SK-N-SH (cell line): Measurements from ENCODE around the gene SMIM21. TPM values are rescaled to one million over a fixed set of nuclear protein-coding genes. Genes with fewer than 3 reads are reported as not detected.

Experiments used
- CTCF ChIA-PET: fragments of 300-600, 350-600 bp; formaldehyde crosslinking; extraction: SDS; loops from one replicate; lab custom pipeline; 2021; lab: Yijun Ruan, JAX
- POLR2A ChIA-PET: fragments of 350-600 bp; sonication (Branson Sonifier 250); formaldehyde crosslinking; extraction: SDS; loops from one replicate; lab custom pipeline; 2020; ENCODE audit warnings: antibody characterized with exemption, inconsistent platforms; lab: Yijun Ruan, JAX
- DNase-seq: peaks from one replicate; pipeline ENCODE4 v3.0.0; 2012
- H2AFZ ChIP-seq: fragments of 200-600 bp; sonication (generic); 2 replicates; pipeline ENCODE4 v1.8.1; 2016; ENCODE audit warnings: antibody characterized with exemption, mild to moderate bottlenecking, low read depth
- H3F3A ChIP-seq: fragments of 200-600 bp; sonication (generic); replicated peaks from 2 replicates; pipeline ENCODE3; 2016; ENCODE audit warnings: antibody characterized with exemption, mild to moderate bottlenecking; ENCODE audit not compliant: insufficient read depth
- H3K27ac ChIP-seq, 2 experiments: fragments of 200-500 bp in 1 of 2; fragments of 200-600 bp in 1 of 2; sonication (Bioruptor generic) in 1 of 2; sonication (generic), shearing (Covaris generic) in 1 of 2; 2 replicates each; pipeline versions ENCODE4 v1.5.1 to v1.6.1; 2014 to 2016; ENCODE audit warnings: low read depth in 2 of 2, inconsistent platforms in 1 of 2, low read length in 1 of 2, mild to moderate bottlenecking in 1 of 2, mixed read lengths in 1 of 2
- H3K27me3 ChIP-seq: fragments of 200-600 bp; sonication (generic), shearing (Covaris generic); 2 replicates; pipeline ENCODE4 v1.6.1; 2016; ENCODE audit warnings: mixed run types; ENCODE audit not compliant: insufficient read depth
- H3K36me3 ChIP-seq, 2 experiments: fragments of 200-500 bp in 1 of 2; fragments of 200-600 bp in 1 of 2; sonication (Bioruptor generic) in 1 of 2; sonication (generic) in 1 of 2; replicated peaks in 1 of 2; 2 replicates each; pipeline versions ENCODE3 to v1.5.1; 2014 to 2016; ENCODE audit warnings: low read length in 1 of 2, mild to moderate bottlenecking in 1 of 2; ENCODE audit not compliant: insufficient read depth in 2 of 2, control insufficient read depth in 1 of 2
- H3K4me1 ChIP-seq, 2 experiments: fragments of 200-500 bp in 1 of 2; fragments of 200-600 bp in 1 of 2; sonication (Bioruptor generic) in 1 of 2; sonication (generic), shearing (Covaris generic) in 1 of 2; 2 replicates each; pipeline versions ENCODE4 v1.5.1 to v1.6.1; 2014 to 2016; ENCODE audit warnings: low read depth in 1 of 2, low read length in 1 of 2, mixed run types in 1 of 2; ENCODE audit not compliant: insufficient read depth in 2 of 2, control insufficient read depth in 1 of 2
- H3K4me2 ChIP-seq: fragments of 200-600 bp; sonication (generic), shearing (Covaris generic); 2 replicates; pipeline ENCODE4 v1.6.1; 2017; ENCODE audit warnings: mixed run types
- H3K4me3 ChIP-seq, 2 experiments: fragments of 200-500 bp in 1 of 2; fragments of 200-600 bp in 1 of 2; sonication (Bioruptor generic) in 1 of 2; sonication (generic), shearing (Covaris generic) in 1 of 2; 2 replicates each; pipeline versions ENCODE4 v1.5.1 to v1.8.1; 2014 to 2016; ENCODE audit warnings: low read depth in 2 of 2, inconsistent platforms in 1 of 2, low read length in 1 of 2, mild to moderate bottlenecking in 1 of 2, mixed read lengths in 1 of 2, moderate library complexity in 1 of 2
- H3K79me2 ChIP-seq: fragments of 200-600 bp; sonication (generic); 2 replicates; pipeline ENCODE4 v1.8.1; 2017; ENCODE audit warnings: mild to moderate bottlenecking; ENCODE audit not compliant: insufficient read depth
- H3K9ac ChIP-seq: fragments of 200-600 bp; sonication (generic); 2 replicates; pipeline ENCODE4 v1.6.1; 2017; ENCODE audit warnings: mixed run types
- H3K9me2 ChIP-seq: fragments of 200-600 bp; sonication (generic); 2 replicates; pipeline ENCODE4 v1.6.1; 2017; ENCODE audit warnings: mixed run types
- H3K9me3 ChIP-seq: fragments of 200-600 bp; sonication (generic); 2 replicates; pipeline ENCODE4 v1.6.1; 2017; ENCODE audit warnings: mixed run types, mild to moderate bottlenecking, moderate library complexity
- H4K20me1 ChIP-seq: fragments of 200-600 bp; sonication (generic); 2 replicates; pipeline ENCODE4 v1.6.1; 2017; ENCODE audit warnings: mild to moderate bottlenecking, mixed run types; ENCODE audit not compliant: insufficient read depth
- CHD2 ChIP-seq: fragments of 150-350 bp; IDR thresholded peaks from 2 replicates; pipeline ENCODE4 v1.6.1; 2018; ENCODE audit warnings: low read length; ENCODE audit not compliant: partially characterized antibody
- CTCF ChIP-seq: fragments of 200-600 bp; sonication (generic); IDR thresholded peaks from 2 replicates; pipeline ENCODE4 v1.6.1; 2017; ENCODE audit warnings: antibody characterized with exemption, mild to moderate bottlenecking, moderate library complexity
- MAX ChIP-seq: IDR thresholded peaks from 2 replicates; pipeline ENCODE4 v1.4.0; 2012; ENCODE audit warnings: low read depth
- MEF2A ChIP-seq: IDR thresholded peaks from 2 replicates; pipeline ENCODE4 v1.4.0; 2012; ENCODE audit warnings: low read depth, borderline replicate concordance
- MXI1 ChIP-seq: IDR thresholded peaks from 2 replicates; pipeline ENCODE4 v1.6.1; 2012; ENCODE audit warnings: mild to moderate bottlenecking, low read depth, low read length, improper control_type of control experiment
- NRF1 ChIP-seq: IDR thresholded peaks from 2 replicates; pipeline ENCODE4 v1.6.1; 2012; ENCODE audit warnings: low read depth, mild to moderate bottlenecking, low read length
- POLR2AphosphoS5 ChIP-seq: IDR thresholded peaks from 2 replicates; pipeline ENCODE4 v1.6.1; 2012; ENCODE audit warnings: low read depth, low read length
- RAD21 ChIP-seq: IDR thresholded peaks from 2 replicates; pipeline ENCODE4 v1.6.1; 2012; ENCODE audit warnings: mild to moderate bottlenecking, low read length
- RCOR1 ChIP-seq: fragments of 150-350 bp; IDR thresholded peaks from 2 replicates; pipeline ENCODE4 v1.6.1; 2017; ENCODE audit warnings: antibody characterized with exemption, low read length
- SIN3A ChIP-seq: IDR thresholded peaks from 2 replicates; pipeline ENCODE4 v1.6.1; 2012; ENCODE audit warnings: low read depth, mild to moderate bottlenecking, low read length, moderate library complexity, borderline replicate concordance
- SMC3 ChIP-seq: IDR thresholded peaks from 2 replicates; pipeline ENCODE4 v1.6.1; 2012; ENCODE audit warnings: low read depth, low read length, improper control_type of control experiment
- TAF1 ChIP-seq: IDR thresholded peaks from 2 replicates; pipeline ENCODE4 v1.6.1; 2012; ENCODE audit warnings: low read depth, mild to moderate bottlenecking, low read length, moderate library complexity, borderline replicate concordance
- TCF12 ChIP-seq: IDR thresholded peaks from 2 replicates; pipeline ENCODE4 v1.4.0; 2012
- WGBS: methylation state at CpG from one replicate; pipeline ENCODE4 v1.1.6; 2017; ENCODE audit warnings: low lambda C conversion rate; 5-methylcytosine and 5-hydroxymethylcytosine counted together
- polyA plus RNA-seq, 3 experiments: library from polyadenylated mRNA; depleted of rRNA; stranded (reverse); fragments of >200 nt; gene quantifications; 2 replicates each; pipeline ENCODE4 v1.2.3, GENCODE V29; 2012
- TF ChIP-seq, protein P1 (sequence below): IDR thresholded peaks from 2 replicates; pipeline ENCODE4 v1.6.1; 2012; ENCODE audit warnings: mild to moderate bottlenecking, low read depth, low read length, moderate library complexity
- TF ChIP-seq, protein P2 (sequence below): fragments of 150-350 bp; IDR thresholded peaks from 2 replicates; pipeline ENCODE4 v1.6.1; 2017; ENCODE audit warnings: antibody characterized with exemption, low read length, low read depth, borderline replicate concordance
- TF ChIP-seq, protein P3 (sequence below): IDR thresholded peaks from 2 replicates; pipeline ENCODE4 v1.4.0; 2012; ENCODE audit warnings: low read depth, borderline replicate concordance
- TF ChIP-seq, protein P4 (sequence below): fragments of 150-350 bp; IDR thresholded peaks from 2 replicates; pipeline ENCODE4 v1.6.1; 2016; ENCODE audit warnings: mild to moderate bottlenecking, low read depth, low read length

SMIM21 gene
- polyA plus RNA-seq, 1 of the 3 experiments (the other 2 are of a cell fraction): not detected

GRCh38 chr18:75464356-75464755, 36.9 kb upstream of the SMIM21 start:
- Histone ChIP-seq H3K9ac (no peak overlapping the region), H3K4me1 (no peaks in the 10 kb centered on the region), H3K27me3 (no peaks in the 10 kb centered on the region), H3K4me3 (no peak overlapping the region), H3K4me2 (no peak overlapping the region), H3F3A (no peaks in the 10 kb centered on the region), H3K9me3 (no peaks in the 10 kb centered on the region), H2AFZ (no peak overlapping the region), H3K36me3 (no peaks in the 10 kb centered on the region), H4K20me1 (no peaks in the 10 kb centered on the region), H3K27ac (no peak overlapping the region), H3K79me2 (no peaks in the 10 kb centered on the region), H3K9me2 (no peaks in the 10 kb centered on the region)
- no peak for DNase-seq
- POLR2A ChIA-PET: no interaction called here
- CTCF ChIA-PET: interaction anchor here (1.3 kb wide), 1 partner anchor 15 kb away, joined by 4 read pairs; no protein-coding TSS in a partner anchor
- WGBS: 58% methylated on average over 7 of the region's 13 CpGs
- no peak for TF ChIP-seq NRF1
- TF ChIP-seq, protein P1, sequence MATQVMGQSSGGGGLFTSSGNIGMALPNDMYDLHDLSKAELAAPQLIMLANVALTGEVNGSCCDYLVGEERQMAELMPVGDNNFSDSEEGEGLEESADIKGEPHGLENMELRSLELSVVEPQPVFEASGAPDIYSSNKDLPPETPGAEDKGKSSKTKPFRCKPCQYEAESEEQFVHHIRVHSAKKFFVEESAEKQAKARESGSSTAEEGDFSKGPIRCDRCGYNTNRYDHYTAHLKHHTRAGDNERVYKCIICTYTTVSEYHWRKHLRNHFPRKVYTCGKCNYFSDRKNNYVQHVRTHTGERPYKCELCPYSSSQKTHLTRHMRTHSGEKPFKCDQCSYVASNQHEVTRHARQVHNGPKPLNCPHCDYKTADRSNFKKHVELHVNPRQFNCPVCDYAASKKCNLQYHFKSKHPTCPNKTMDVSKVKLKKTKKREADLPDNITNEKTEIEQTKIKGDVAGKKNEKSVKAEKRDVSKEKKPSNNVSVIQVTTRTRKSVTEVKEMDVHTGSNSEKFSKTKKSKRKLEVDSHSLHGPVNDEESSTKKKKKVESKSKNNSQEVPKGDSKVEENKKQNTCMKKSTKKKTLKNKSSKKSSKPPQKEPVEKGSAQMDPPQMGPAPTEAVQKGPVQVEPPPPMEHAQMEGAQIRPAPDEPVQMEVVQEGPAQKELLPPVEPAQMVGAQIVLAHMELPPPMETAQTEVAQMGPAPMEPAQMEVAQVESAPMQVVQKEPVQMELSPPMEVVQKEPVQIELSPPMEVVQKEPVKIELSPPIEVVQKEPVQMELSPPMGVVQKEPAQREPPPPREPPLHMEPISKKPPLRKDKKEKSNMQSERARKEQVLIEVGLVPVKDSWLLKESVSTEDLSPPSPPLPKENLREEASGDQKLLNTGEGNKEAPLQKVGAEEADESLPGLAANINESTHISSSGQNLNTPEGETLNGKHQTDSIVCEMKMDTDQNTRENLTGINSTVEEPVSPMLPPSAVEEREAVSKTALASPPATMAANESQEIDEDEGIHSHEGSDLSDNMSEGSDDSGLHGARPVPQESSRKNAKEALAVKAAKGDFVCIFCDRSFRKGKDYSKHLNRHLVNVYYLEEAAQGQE: no peak
- TF ChIP-seq MAX: no peak
- no peak for TF ChIP-seq SMC3
- TF ChIP-seq RCOR1: no peak
- no peak for TF ChIP-seq CTCF
- TF ChIP-seq MXI1: no peak
- TF ChIP-seq TCF12: no peak
- TF ChIP-seq SIN3A: no peak
- TF ChIP-seq, protein P2, sequence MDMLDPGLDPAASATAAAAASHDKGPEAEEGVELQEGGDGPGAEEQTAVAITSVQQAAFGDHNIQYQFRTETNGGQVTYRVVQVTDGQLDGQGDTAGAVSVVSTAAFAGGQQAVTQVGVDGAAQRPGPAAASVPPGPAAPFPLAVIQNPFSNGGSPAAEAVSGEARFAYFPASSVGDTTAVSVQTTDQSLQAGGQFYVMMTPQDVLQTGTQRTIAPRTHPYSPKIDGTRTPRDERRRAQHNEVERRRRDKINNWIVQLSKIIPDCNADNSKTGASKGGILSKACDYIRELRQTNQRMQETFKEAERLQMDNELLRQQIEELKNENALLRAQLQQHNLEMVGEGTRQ: no peak
- TF ChIP-seq, protein P3, sequence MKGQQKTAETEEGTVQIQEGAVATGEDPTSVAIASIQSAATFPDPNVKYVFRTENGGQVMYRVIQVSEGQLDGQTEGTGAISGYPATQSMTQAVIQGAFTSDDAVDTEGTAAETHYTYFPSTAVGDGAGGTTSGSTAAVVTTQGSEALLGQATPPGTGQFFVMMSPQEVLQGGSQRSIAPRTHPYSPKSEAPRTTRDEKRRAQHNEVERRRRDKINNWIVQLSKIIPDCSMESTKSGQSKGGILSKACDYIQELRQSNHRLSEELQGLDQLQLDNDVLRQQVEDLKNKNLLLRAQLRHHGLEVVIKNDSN: no peak
- TF ChIP-seq CHD2: no peak
- no peak for TF ChIP-seq MEF2A
- TF ChIP-seq TAF1: no peak
- TF ChIP-seq RAD21: no peak
- no peak for TF ChIP-seq POLR2AphosphoS5
- TF ChIP-seq, protein P4, sequence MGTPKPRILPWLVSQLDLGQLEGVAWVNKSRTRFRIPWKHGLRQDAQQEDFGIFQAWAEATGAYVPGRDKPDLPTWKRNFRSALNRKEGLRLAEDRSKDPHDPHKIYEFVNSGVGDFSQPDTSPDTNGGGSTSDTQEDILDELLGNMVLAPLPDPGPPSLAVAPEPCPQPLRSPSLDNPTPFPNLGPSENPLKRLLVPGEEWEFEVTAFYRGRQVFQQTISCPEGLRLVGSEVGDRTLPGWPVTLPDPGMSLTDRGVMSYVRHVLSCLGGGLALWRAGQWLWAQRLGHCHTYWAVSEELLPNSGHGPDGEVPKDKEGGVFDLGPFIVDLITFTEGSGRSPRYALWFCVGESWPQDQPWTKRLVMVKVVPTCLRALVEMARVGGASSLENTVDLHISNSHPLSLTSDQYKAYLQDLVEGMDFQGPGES: no peak
